ENCODE measurements around the gene MANF. TPM values are rescaled to one million over a fixed set of nuclear protein-coding genes. Genes with fewer than 3 reads are reported as not detected.

MANF gene
- total and polyA plus RNA-seq, 2 of the 13 experiments (the other 11 are each of a cell fraction or from before 2014, with no cell fraction given): 55.4 to 269 TPM

DNA sequence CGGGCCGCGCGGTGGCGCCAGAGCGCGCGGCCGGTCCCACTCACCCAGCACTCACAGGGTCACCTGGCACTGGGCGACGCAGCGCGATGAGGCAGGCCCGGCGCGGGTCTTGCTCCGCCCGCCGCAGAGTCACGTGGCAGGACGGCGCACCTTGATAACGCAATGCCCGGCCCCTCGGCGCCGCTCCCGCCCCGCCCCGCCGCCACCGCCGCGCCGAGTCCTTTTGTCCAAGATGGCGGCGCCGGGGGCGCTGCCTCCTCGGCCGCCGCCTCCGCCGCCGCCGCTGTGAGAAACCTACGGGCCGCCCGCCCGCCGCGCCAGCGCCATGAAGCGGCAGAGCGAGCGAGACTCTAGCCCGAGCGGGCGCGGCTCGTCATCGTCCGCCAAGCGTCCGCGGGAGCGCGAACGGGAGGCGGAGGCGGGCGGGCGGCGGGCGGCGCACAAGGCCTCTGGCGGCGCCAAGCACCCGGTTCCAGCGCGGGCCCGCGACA, 6.0 kb downstream of the MANF start, which contains the start of gene RBM15B (continued):
- TF ChIP-seq MEIS2 (CRISPR knock-in tag; IDR thresholded peaks at IDR 0.05): peak; percentile 28; the same call in 1 of the 2 replicates
- TF ChIP-seq ZNF143 (CRISPR knock-in tag; IDR thresholded peaks at IDR 0.05): peak; percentile 56; the same call in 1 of the 2 replicates
- peak; percentile 52; the same call in 1 of the 2 replicates for TF ChIP-seq TAF1 (CRISPR knock-in tag; IDR thresholded peaks at IDR 0.05)
- peak; percentile 83 for TF ChIP-seq NR2C2 (CRISPR knock-in tag; IDR thresholded peaks at IDR 0.05; ENCODE audit: borderline replicate concordance)
- TF ChIP-seq IRF2 (CRISPR knock-in tag; IDR thresholded peaks at IDR 0.05): peak; percentile 91
- no peak for TF ChIP-seq NFIB (CRISPR knock-in tag; IDR thresholded peaks at IDR 0.05; ENCODE audit: borderline replicate concordance)
- TF ChIP-seq ZNF839 (CRISPR knock-in tag; IDR thresholded peaks at IDR 0.05; ENCODE audit: borderline replicate concordance): no peak
- peak; percentile 84; the same call in 1 of the 2 replicates for TF ChIP-seq CREM (IDR thresholded peaks at IDR 0.05)
- TF ChIP-seq CREM (CRISPR knock-in tag; IDR thresholded peaks at IDR 0.05): peak; percentile 62; the same call in 1 of the 2 replicates
- peak; percentile 91; the same call in 1 of the 2 replicates for TF ChIP-seq ZNF788 (CRISPR knock-in tag; IDR thresholded peaks at IDR 0.05; ENCODE audit: borderline replicate concordance)
- TF ChIP-seq, protein P1, sequence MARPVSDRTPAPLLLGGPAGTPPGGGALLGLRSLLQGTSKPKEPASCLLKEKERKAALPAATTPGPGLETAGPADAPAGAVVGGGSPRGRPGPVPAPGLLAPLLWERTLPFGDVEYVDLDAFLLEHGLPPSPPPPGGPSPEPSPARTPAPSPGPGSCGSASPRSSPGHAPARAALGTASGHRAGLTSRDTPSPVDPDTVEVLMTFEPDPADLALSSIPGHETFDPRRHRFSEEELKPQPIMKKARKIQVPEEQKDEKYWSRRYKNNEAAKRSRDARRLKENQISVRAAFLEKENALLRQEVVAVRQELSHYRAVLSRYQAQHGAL (CRISPR knock-in tag; IDR thresholded peaks at IDR 0.05; ENCODE audit: not compliant biosample characterization): no peak
- TF ChIP-seq, protein P2, sequence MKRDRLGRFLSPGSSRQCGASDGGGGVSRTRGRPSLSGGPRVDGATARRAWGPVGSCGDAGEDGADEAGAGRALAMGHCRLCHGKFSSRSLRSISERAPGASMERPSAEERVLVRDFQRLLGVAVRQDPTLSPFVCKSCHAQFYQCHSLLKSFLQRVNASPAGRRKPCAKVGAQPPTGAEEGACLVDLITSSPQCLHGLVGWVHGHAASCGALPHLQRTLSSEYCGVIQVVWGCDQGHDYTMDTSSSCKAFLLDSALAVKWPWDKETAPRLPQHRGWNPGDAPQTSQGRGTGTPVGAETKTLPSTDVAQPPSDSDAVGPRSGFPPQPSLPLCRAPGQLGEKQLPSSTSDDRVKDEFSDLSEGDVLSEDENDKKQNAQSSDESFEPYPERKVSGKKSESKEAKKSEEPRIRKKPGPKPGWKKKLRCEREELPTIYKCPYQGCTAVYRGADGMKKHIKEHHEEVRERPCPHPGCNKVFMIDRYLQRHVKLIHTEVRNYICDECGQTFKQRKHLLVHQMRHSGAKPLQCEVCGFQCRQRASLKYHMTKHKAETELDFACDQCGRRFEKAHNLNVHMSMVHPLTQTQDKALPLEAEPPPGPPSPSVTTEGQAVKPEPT (CRISPR knock-in tag; IDR thresholded peaks at IDR 0.05; ENCODE audit: low read depth): peak; percentile 81; the same call in 1 of the 2 replicates
- TF ChIP-seq, protein P3, sequence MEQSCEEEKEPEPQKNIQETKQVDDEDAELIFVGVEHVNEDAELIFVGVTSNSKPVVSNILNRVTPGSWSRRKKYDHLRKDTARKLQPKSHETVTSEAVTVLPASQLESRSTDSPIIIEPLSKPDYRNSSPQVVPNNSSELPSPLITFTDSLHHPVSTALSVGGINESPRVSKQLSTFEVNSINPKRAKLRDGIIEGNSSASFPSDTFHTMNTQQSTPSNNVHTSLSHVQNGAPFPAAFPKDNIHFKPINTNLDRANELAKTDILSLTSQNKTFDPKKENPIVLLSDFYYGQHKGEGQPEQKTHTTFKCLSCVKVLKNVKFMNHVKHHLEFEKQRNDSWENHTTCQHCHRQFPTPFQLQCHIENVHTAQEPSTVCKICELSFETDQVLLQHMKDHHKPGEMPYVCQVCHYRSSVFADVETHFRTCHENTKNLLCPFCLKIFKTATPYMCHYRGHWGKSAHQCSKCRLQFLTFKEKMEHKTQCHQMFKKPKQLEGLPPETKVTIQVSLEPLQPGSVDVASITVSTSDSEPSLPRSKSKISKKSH (CRISPR knock-in tag; IDR thresholded peaks at IDR 0.05; ENCODE audit: borderline replicate concordance): no peak
- peak; percentile 99; the same call in 1 of the 2 replicates for TF ChIP-seq ZC3H13 (CRISPR knock-in tag; IDR thresholded peaks at IDR 0.05)
- TF ChIP-seq ZNF644 (CRISPR knock-in tag; IDR thresholded peaks at IDR 0.05; ENCODE audit: low read depth): 0 out of 2 replicates have a peak, but pooled peaks have one; percentile 16
- TF ChIP-seq, protein P4, sequence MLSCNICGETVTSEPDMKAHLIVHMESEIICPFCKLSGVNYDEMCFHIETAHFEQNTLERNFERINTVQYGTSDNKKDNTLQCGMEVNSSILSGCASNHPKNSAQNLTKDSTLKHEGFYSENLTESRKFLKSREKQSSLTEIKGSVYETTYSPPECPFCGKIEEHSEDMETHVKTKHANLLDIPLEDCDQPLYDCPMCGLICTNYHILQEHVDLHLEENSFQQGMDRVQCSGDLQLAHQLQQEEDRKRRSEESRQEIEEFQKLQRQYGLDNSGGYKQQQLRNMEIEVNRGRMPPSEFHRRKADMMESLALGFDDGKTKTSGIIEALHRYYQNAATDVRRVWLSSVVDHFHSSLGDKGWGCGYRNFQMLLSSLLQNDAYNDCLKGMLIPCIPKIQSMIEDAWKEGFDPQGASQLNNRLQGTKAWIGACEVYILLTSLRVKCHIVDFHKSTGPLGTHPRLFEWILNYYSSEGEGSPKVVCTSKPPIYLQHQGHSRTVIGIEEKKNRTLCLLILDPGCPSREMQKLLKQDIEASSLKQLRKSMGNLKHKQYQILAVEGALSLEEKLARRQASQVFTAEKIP (CRISPR knock-in tag; IDR thresholded peaks at IDR 0.05; ENCODE audit: borderline replicate concordance): no peak
- TF ChIP-seq, protein P5, sequence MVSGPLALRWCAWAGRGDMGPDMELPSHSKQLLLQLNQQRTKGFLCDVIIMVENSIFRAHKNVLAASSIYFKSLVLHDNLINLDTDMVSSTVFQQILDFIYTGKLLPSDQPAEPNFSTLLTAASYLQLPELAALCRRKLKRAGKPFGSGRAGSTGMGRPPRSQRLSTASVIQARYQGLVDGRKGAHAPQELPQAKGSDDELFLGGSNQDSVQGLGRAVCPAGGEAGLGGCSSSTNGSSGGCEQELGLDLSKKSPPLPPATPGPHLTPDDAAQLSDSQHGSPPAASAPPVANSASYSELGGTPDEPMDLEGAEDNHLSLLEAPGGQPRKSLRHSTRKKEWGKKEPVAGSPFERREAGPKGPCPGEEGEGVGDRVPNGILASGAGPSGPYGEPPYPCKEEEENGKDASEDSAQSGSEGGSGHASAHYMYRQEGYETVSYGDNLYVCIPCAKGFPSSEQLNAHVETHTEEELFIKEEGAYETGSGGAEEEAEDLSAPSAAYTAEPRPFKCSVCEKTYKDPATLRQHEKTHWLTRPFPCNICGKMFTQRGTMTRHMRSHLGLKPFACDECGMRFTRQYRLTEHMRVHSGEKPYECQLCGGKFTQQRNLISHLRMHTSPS (CRISPR knock-in tag; IDR thresholded peaks at IDR 0.05; ENCODE audit: low read depth): no peak
- no peak for TF ChIP-seq JDP2 (CRISPR knock-in tag; IDR thresholded peaks at IDR 0.05; ENCODE audit: borderline replicate concordance)
- TF ChIP-seq DNMT3B (CRISPR knock-in tag; conservative IDR thresholded peaks at IDR 0.05): no peak
- TF ChIP-seq, protein P6, sequence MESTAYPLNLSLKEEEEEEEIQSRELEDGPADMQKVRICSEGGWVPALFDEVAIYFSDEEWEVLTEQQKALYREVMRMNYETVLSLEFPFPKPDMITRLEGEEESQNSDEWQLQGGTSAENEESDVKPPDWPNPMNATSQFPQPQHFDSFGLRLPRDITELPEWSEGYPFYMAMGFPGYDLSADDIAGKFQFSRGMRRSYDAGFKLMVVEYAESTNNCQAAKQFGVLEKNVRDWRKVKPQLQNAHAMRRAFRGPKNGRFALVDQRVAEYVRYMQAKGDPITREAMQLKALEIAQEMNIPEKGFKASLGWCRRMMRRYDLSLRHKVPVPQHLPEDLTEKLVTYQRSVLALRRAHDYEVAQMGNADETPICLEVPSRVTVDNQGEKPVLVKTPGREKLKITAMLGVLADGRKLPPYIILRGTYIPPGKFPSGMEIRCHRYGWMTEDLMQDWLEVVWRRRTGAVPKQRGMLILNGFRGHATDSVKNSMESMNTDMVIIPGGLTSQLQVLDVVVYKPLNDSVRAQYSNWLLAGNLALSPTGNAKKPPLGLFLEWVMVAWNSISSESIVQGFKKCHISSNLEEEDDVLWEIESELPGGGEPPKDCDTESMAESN (CRISPR knock-in tag; conservative IDR thresholded peaks at IDR 0.05): 0 out of 2 replicates have a peak, but pooled peaks have one; percentile 60

Measured in HepG2 (cell line).